Retinal pigment epithelial cell (primary cell): ENCODE data around the gene MAP1S.

Experiments used
- DNase-seq: peaks from one replicate; pipeline ENCODE4 v3.0.0-alpha.2; 2010; ENCODE audit warnings: low read depth
- H3K4me3 ChIP-seq: 2 replicates; pipeline ENCODE4 v1.5.1; 2011; ENCODE audit warnings: mild to moderate bottlenecking, low read length, control low read depth, moderate library complexity
- TF ChIP-seq, protein P1 (sequence below): conservative IDR thresholded peaks from 2 replicates; pipeline ENCODE4 v1.5.1; 2011; ENCODE audit warnings: low read depth, low read length, control low read depth, inconsistent platforms

The MAP1S gene

DNA sequence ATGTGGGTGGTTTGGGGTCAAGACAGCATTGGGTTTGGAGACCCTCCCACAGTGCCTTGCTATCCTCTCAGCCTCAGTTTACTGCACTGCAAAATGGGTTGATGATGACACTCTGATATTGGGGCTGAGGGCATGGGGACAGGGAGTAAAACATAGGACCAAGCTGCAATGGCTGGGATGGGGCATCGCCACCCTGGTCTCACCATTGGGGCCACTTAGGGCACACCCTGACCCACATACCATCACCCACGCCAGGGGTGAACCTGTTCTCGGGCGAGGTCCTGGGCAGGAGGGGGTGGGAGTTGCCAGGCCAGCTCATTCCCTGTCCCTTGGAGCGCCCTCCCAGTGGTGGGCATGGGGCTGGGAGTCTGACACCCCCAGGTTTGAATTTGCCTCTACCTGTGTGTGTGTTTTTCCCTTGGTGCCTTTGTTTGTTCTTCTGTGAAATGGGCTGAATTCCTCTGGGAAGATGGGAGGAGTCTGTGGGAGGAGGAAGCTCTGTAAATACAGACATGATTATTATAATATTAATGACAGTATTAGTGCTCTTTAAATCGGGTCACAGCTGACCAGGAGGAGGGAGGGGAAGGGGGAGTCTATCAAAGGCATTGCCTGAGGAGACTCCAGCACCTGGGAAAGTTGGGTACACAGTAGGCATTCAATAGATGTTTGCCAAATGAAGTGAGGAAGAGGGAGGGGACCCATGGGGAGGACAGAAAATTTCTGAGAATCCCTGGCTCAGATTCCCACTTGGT is 29.8 kb downstream of the MAP1S start:
- TF ChIP-seq, protein P1, sequence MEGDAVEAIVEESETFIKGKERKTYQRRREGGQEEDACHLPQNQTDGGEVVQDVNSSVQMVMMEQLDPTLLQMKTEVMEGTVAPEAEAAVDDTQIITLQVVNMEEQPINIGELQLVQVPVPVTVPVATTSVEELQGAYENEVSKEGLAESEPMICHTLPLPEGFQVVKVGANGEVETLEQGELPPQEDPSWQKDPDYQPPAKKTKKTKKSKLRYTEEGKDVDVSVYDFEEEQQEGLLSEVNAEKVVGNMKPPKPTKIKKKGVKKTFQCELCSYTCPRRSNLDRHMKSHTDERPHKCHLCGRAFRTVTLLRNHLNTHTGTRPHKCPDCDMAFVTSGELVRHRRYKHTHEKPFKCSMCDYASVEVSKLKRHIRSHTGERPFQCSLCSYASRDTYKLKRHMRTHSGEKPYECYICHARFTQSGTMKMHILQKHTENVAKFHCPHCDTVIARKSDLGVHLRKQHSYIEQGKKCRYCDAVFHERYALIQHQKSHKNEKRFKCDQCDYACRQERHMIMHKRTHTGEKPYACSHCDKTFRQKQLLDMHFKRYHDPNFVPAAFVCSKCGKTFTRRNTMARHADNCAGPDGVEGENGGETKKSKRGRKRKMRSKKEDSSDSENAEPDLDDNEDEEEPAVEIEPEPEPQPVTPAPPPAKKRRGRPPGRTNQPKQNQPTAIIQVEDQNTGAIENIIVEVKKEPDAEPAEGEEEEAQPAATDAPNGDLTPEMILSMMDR: no peak
- no peak overlapping the region for H3K4me3 ChIP-seq
- no peak for DNase-seq

DNA sequence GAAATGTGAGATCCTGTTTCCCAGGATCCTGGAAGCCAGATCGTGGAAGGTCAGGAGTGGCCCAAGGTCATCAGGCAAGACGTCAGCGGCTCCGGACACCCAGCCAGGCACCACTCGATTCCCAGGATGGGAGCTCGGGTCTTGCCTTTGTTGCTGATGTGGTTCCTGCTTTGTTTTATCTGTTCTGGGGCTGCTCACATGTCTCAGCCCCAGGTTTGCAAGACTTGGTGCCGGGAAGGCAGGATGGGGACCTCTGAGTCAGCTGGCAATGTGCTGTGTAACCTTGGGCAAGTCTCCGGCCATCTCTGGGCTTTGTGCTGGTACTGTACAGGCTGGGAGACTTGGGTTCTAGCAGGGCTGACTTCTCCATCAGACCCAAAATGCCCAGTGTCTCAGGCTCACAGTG is 30.6 kb downstream of the MAP1S start:
- DNase-seq: no peak
- TF ChIP-seq, protein P1: no peak
- no peak overlapping the region for H3K4me3 ChIP-seq

DNA sequence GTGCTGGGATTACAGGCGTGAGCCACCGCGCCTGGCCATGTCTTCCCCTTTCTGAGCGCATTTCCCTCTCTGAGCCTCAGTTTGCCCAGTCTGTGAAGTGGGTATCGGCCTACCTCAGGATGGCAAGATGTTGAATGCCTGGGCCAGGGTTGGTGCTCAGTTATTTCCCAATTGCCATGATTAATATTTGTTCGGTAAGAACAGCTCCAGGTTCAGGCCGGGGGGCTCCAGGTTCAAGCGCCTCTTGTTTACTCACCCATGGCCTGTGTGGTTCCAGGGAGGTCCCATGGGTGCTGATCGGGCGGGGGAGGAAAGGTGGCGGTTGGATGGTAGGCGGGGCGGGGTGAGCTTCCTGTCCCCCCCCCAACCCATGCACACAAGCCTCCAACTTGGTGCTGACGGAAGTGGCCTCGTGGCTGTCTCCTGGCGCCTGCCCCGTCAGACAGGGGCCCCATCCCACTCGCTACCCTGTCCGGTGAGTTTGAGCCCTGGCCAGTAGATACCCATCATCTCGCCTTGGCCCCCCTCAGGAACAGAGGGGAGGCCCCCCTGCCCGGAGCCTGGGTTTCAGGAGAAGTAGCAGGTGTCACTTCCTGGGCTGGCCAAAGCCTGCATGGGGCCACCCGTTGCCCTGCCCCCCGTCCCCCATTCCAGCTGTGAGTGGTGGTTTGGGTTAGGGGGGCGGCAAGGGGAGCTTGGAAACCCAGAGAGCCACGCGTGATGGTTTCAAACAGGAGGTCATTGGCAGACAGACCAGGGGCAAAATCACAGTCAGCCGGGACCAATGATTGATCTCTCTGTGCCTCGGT is 32.0 kb downstream of the MAP1S start, which contains the start of gene FCHO1:
Gene FCHO1 (plus strand): TSS at position 375 of the 809 bp plus-strand sequence. CDS start 3,688 bp downstream, outside the sequence.
- no peak for DNase-seq

DNA sequence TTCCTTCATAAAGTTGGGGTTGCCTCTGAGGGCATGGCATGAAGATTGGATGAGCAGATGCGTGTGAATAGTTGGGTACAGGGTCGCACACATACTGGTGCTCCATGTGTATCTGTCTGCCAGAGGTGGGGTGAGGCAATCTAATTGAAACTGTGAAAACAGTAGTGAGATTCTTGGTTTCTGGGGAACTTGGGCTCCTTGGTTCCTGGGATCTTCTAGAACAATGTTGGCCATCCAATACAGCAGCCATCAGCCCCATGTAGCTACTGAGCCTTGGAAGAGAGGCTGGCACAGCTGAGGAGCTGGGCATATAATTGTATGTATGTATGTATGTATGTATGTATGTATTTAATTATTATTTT is 32.6 kb downstream of the MAP1S start:
- no peak overlapping the region for H3K4me3 ChIP-seq
- TF ChIP-seq, protein P1: no peak
- no peak for DNase-seq

More for the DNA sequence above, 32.0 kb downstream of the MAP1S start, which contains the start of gene FCHO1:
- TF ChIP-seq, protein P1: no peak
- H3K4me3 ChIP-seq: no peak within 1 kb of the TSS

DNA sequence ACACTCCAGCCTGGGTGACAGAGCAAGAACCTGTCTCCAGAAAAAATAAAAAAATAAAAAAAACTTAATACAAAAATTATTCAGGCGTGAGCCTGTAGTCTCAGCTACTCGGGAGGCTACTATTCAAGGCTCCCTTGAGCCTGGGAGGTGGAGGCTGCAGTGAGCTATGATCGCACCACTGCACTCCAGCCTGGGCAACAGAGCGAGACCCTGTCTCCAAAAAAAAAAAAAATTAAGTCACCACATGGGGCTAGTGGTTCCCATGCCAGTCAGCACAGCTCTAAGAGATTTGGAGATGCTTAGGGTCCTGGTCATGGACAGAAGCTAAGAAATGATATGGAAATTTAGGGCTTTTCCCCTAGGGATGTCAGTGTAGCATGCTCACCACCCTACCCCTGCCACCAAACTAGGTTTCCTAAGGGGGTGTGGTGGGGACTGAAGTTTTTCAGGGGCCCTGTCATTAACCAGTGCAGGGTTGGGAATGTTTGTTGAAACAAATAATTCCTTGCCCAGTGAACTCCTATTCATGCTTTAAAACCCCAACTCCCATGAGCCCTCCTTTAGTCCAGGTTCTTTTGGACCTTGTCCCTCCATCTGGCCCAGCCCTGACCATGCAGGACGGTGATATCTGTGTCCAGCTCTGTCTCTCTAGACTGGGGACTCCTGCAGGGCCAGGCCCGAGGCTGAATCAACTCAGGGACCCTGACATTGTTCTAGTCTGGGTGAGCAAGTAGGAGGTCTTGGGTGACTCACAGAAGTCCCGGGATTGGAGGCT is 33.8 kb downstream of the MAP1S start:
- DNase-seq: no peak
- H3K4me3 ChIP-seq: no peak overlapping the region
- TF ChIP-seq, protein P1: no peak

DNA sequence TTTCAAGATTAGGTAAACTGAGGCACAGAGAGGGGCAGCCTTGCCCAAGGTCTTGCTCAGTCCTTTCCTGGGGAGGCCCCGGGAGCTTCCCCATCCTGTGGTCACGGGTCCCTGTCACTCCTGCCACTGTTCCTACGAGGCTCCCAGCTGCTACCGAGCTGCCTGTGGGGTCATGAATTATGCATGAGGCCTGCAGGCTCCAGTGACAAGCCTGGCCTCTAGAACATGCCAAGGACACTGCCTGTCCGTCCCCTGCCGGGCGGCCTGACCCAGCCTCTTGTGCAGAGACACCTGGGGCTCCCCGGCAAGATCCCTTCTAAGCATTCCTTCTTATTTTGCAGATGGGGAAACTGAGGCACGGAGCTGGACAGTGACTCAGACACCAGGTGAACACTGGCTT is 34.7 kb downstream of the MAP1S start:
- no peak overlapping the region for H3K4me3 ChIP-seq
- TF ChIP-seq, protein P1: no peak
- DNase-seq: no peak
